GM19395 (cell line): ENCODE measurements around the gene TARP.
"Not testable (repeated sequence)": the region's sequence is repeated elsewhere in the genome, so short reads cannot be mapped to it uniquely, and the experiment has no call there.

ENCODE experiments used
- ATAC-seq: cut with Tn5 transposase; IDR thresholded peaks from one replicate; pipeline ENCODE4 v1.9.1; 2021; ENCODE audit warnings: mild to moderate bottlenecking, moderate library complexity; ENCODE audit not compliant: unreplicated experiment

The TARP gene

GRCh38 chr7:38263274-38263673 is 10.2 kb downstream of the TARP start:
- not testable (repeated sequence) for ATAC-seq

- ATAC-seq: no peak
Measured at GRCh38 chr7:38262545-38262944, 10.9 kb downstream of the TARP start.

GRCh38 chr7:38262026-38262425 is 11.4 kb downstream of the TARP start:
- ATAC-seq: not testable (repeated sequence)

DNA sequence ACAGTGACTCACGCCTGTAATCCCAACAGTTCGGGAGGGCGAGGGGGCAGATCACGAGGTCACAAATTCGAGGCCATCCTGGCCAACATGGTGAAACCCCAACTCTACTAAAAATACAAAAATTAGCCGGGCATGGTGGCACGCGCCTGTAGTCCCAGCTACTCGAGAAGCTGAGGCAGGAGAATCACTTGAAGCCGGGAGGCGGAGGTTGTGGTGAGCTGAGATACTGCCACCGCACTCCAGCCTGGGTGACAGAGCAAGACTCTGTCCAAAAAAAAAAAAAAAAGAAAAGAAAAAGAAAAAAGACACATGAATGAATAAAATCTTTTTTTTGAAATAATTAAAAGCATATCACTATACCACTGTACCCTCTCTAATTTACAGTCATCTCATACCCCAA is 11.8 kb downstream of the TARP start:
- not testable (repeated sequence) for ATAC-seq

- not testable (repeated sequence) for ATAC-seq
Measured at GRCh38 chr7:38259157-38259556, 14.3 kb downstream of the TARP start.

DNA sequence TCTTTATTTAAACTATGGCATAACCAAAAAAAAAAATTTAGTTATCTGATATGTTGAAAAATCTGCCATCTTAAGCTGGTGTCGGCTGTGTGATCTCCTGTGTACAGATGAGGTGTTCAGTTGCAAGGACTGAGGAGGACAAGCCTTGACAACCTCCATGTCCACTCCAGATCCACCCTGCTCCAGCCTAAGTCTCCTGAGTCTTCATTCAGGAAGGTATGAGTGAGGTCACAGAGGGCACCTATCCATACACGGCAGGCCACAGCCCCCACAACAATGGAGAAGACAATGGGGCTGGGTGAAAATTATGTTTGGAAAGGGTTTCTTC is 16.1 kb downstream of the TARP start:
- ATAC-seq: no peak

DNA sequence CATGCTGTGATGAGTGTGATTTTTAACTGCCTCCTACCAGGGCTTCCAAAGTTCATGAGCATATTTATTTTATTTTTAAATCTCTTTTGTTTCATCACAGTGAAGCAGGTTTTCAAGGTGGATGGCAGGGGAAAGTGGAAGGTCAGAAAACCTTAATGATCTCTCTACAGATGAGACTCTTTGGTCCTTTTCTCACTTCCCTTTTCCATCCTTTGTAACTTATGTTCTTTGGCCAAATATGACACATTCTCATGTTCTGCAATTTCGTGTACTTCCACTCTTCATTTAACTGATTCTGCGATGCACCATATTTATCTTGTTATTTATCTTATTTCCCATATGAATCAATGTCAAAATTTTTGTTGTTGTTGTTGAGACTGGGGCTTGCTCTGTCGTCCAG is 23.6 kb downstream of the TARP start:
- ATAC-seq: peak; percentile 88

GRCh38 chr7:38248069-38248567 is 25.3 kb downstream of the TARP start:
- no peak for ATAC-seq

GRCh38 chr7:38245409-38245977 is 27.9 kb downstream of the TARP start:
- ATAC-seq: no peak

DNA sequence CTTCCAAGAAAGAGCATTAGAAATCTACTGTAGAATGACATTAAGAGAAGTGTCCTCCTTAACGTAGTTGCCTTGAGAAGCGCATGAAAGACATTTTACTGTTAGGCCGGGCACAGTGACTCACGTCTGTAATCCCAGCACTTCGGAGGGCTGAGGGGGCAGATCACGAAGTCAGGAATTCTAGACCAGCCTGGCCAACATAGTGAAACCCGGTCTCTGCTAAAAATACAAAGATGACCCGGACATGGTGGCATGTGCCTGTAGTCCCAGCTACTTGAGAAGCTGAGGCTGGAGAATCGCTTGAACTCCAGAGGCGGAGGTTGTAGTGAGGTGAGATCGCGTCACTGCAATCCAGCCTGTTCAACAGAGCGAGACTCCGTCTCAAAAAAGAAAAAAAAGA is 28.9 kb downstream of the TARP start:
- no peak for ATAC-seq

GRCh38 chr7:38243345-38243744 is 30.1 kb downstream of the TARP start:
- ATAC-seq: not testable (repeated sequence)

DNA sequence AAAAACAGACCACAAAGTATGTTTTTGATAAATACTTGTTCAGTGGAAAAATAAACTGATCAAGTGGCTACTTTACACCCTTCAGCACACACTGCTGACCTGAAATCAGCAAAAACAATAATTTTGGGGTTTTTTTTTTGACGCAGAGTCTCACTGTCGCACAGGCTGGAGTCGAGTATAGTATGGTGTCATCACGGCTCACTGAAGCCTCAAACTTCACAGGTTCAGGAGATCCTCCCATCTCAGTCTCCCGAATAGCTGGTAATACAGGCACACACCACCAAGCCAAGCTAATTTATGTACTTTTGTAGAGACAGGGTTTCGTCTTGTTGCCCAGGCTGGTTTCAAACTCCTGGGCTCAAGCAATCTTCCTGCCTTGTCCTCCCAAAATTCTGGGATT is 30.6 kb downstream of the TARP start:
- no peak for ATAC-seq

GRCh38 chr7:38241071-38241470 is 32.4 kb downstream of the TARP start:
- no peak for ATAC-seq

DNA sequence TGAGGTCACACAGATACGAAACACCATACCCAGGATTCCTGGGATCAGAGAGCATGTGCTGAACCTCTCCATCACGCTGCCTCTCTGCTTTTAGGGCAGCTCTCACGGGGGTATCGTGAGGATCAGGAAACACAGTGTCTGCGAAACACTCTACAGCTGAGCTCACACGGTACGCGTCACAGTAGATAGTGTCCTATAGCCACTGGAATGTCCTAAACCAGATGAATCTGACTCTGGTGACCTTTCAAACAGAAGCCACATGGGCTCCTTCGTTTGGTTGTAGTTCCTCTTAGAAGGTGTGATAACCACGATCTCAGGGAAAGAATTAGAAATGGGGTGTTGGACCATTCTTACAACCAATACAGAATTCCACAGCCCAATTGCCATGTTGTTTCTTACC is 34.3 kb downstream of the TARP start:
- ATAC-seq: not testable (repeated sequence)

DNA sequence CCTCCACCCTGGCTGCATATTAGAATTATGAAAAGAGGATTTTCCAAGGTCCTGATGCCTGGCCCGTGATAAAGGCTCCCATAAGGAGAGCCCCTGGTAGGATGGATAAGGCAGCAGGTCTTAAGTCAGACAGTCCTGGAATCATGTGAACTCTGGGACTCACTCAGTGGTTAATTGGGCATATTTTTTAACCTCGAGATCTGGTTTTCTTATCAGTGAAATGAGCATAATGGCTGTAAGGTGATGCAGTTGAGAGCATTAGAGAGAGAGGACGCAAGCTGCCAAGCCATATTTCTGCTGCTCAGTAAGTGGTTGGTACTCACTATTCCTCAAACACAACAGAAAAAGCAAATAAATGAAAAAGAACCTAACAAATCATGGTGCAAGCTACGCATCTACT is 37.8 kb downstream of the TARP start:
- no peak for ATAC-seq

- ATAC-seq: not testable (repeated sequence)
Measured at GRCh38 chr7:38234759-38235158, 38.7 kb downstream of the TARP start.

- ATAC-seq: peak; percentile 85
Measured at GRCh38 chr7:38232502-38233366, 40.7 kb downstream of the TARP start.

- no peak for ATAC-seq
Measured at GRCh38 chr7:38229884-38230642, 43.4 kb downstream of the TARP start.

DNA sequence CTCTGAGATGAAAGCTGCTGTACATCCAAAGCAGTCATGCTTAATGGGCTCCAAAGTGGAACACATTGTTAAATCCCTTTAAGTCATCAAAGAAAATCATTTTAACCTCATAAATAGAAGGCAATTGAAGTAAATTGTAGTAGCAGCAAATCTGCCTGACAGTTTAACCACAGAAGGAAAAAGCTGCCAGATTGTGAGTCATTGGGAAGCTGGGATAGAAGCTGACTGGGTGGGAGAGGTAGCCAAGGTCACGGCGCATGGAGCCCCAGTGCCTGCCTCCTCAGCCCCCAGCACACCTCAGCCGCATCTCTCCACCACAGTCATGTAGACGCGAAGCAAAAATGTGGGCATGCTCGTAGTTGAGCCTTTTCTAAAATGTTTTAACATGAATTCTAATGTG is 44.0 kb downstream of the TARP start:
- ATAC-seq: no peak

DNA sequence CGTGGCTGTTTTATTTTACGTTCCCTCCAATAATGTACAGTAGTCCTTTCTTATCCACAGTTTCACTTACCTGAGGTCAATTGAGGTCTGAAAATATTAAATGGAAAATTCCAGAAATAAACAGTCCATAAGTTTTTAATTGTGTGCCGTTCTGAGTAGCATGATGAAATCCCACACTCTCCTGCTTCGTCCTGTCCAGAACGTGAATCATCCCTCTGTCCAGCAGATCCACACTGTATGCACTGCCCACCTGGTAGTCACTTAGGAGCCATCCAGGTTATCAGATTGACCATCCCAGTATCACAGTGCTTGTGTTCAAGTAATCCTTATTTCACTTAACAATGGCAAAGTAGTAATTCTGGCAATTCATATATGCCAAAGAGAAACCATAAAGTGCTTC is 49.0 kb downstream of the TARP start:
- ATAC-seq: no peak

GRCh38 chr7:38223306-38223705 is 50.1 kb downstream of the TARP start:
- no peak for ATAC-seq
